H9 (cell line): ENCODE data around the gene MAML3. TPM values are rescaled to one million over a fixed set of nuclear protein-coding genes. Genes with fewer than 3 reads are reported as not detected.

Experiments used
- DNase-seq: peaks from one replicate; pipeline ENCODE4 v3.0.0-alpha.2; 2017
- H2AFZ ChIP-seq: one replicate; pipeline ENCODE4 v1.6.1; 2013; ENCODE audit warnings: mild to moderate bottlenecking, low read length, control low read depth, moderate library complexity
- H2AK5ac ChIP-seq: 2 replicates; pipeline ENCODE4 v1.6.1; 2013; ENCODE audit warnings: low read length, control low read depth, mixed read lengths; ENCODE audit not compliant: insufficient read length
- H2BK120ac ChIP-seq: one replicate; pipeline ENCODE4 v1.6.1; 2013; ENCODE audit warnings: low read depth, mild to moderate bottlenecking, low read length, control low read depth, inconsistent platforms; ENCODE audit not compliant: poor library complexity, severe bottlenecking
- H2BK12ac ChIP-seq: 2 replicates; pipeline ENCODE4 v1.6.1; 2013; ENCODE audit warnings: low read length, control low read depth, mixed read lengths, low read depth; ENCODE audit not compliant: insufficient read length
- H2BK15ac ChIP-seq: 2 replicates; pipeline ENCODE4 v1.6.1; 2013; ENCODE audit warnings: low read depth, low read length, control low read depth
- H2BK20ac ChIP-seq: one replicate; pipeline ENCODE4 v1.6.1; 2013; ENCODE audit warnings: low read depth, mild to moderate bottlenecking, low read length, control low read depth, inconsistent platforms; ENCODE audit not compliant: poor library complexity, severe bottlenecking
- H2BK5ac ChIP-seq: 2 replicates; pipeline ENCODE4 v1.6.1; 2013; ENCODE audit warnings: low read length, control low read depth, mixed read lengths; ENCODE audit not compliant: insufficient read length
- H3K14ac ChIP-seq: 2 replicates; pipeline ENCODE4 v1.6.1; 2013; ENCODE audit warnings: low read length, control low read depth; ENCODE audit not compliant: insufficient read depth
- H3K18ac ChIP-seq: 2 replicates; pipeline ENCODE4 v1.6.1; 2013; ENCODE audit warnings: low read depth, mild to moderate bottlenecking, mixed read lengths, low read length, control low read depth; ENCODE audit not compliant: insufficient read length
- H3K23ac ChIP-seq: 2 replicates; pipeline ENCODE4 v1.6.1; 2013; ENCODE audit warnings: low read length, control low read depth, mixed read lengths, low read depth; ENCODE audit not compliant: insufficient read length
- H3K23me2 ChIP-seq: 2 replicates; pipeline ENCODE4 v1.6.1; 2013; ENCODE audit warnings: low read depth, mild to moderate bottlenecking, mixed read lengths, low read length, control low read depth; ENCODE audit not compliant: insufficient read length, poor library complexity, severe bottlenecking
- H3K27ac ChIP-seq: 2 replicates; pipeline ENCODE4 v1.5.1; 2013; ENCODE audit warnings: low read length, control low read depth, mixed read lengths, low read depth; ENCODE audit not compliant: insufficient read length
- H3K27me3 ChIP-seq: 2 replicates; pipeline ENCODE4 v1.6.1; 2013; ENCODE audit warnings: low read length, control low read depth, inconsistent platforms; ENCODE audit not compliant: insufficient read depth
- H3K4ac ChIP-seq: 2 replicates; pipeline ENCODE4 v1.6.1; 2013; ENCODE audit warnings: low read depth, mild to moderate bottlenecking, control low read depth, inconsistent platforms, low read length, moderate library complexity
- H3K4me1 ChIP-seq: 2 replicates; pipeline ENCODE4 v1.6.1; 2013; ENCODE audit warnings: low read length, control low read depth, inconsistent platforms; ENCODE audit not compliant: insufficient read depth
- H3K4me2 ChIP-seq: 2 replicates; pipeline ENCODE4 v1.6.1; 2013; ENCODE audit warnings: low read length, control low read depth, mixed read lengths; ENCODE audit not compliant: insufficient read length, insufficient read depth
- H3K56ac ChIP-seq: 2 replicates; pipeline ENCODE4 v1.6.1; 2013; ENCODE audit warnings: low read depth, mild to moderate bottlenecking, mixed read lengths, low read length, control low read depth; ENCODE audit not compliant: insufficient read length
- H3K79me1 ChIP-seq: 2 replicates; pipeline ENCODE4 v1.6.1; 2013; ENCODE audit warnings: low read depth, mild to moderate bottlenecking, moderate library complexity, low read length, control low read depth, inconsistent platforms; ENCODE audit not compliant: insufficient read depth, poor library complexity, severe bottlenecking
- H3K79me2 ChIP-seq: 2 replicates; pipeline ENCODE4 v1.6.1; 2013; ENCODE audit warnings: low read length, control low read depth, inconsistent platforms; ENCODE audit not compliant: insufficient read depth
- H3K9ac ChIP-seq: 2 replicates; pipeline ENCODE4 v1.6.1; 2013; ENCODE audit warnings: low read length, control low read depth, mixed read lengths; ENCODE audit not compliant: insufficient read length; ENCODE audit errors: extremely low read depth
- H3K9me3 ChIP-seq: one replicate; pipeline ENCODE4 v1.6.1; 2013; ENCODE audit warnings: low read depth, low read length, inconsistent platforms; ENCODE audit not compliant: control insufficient read depth
- H3T11ph ChIP-seq: one replicate; pipeline ENCODE4 v1.6.1; 2013; ENCODE audit warnings: mild to moderate bottlenecking, low read length, control low read depth, inconsistent platforms
- H4K20me1 ChIP-seq: one replicate; pipeline ENCODE4 v1.6.1; 2013; ENCODE audit not compliant: control insufficient read depth, insufficient read length, insufficient read depth
- H4K5ac ChIP-seq: 2 replicates; pipeline ENCODE4 v1.6.1; 2013; ENCODE audit warnings: low read depth, mild to moderate bottlenecking, mixed read lengths, low read length, control low read depth; ENCODE audit not compliant: insufficient read length
- H4K8ac ChIP-seq: replicated peaks from 2 replicates; pipeline ENCODE4 v1.6.1; 2013; ENCODE audit warnings: low read length, control low read depth, mixed read lengths, low read depth; ENCODE audit not compliant: insufficient read length
- H4K91ac ChIP-seq: 2 replicates; pipeline ENCODE4 v1.6.1; 2013; ENCODE audit warnings: low read depth, mild to moderate bottlenecking, moderate library complexity, mixed read lengths, low read length, control low read depth; ENCODE audit not compliant: insufficient read length
- H3K27ac Mint-ChIP-seq, 3 experiments: 2 replicates in 2 of 3; 3 replicates in 1 of 3; pipeline ENCODE4 v1.8.0; 2020 to 2021; ENCODE audit warnings: mixed read lengths in 3 of 3, mild to moderate bottlenecking in 1 of 3, moderate library complexity in 1 of 3
- H3K27me3 Mint-ChIP-seq: 2 replicates; pipeline ENCODE4 v1.8.0; 2021; ENCODE audit warnings: low read depth, mild to moderate bottlenecking, moderate library complexity, mixed read lengths
- H3K36me3 Mint-ChIP-seq, 3 experiments: 2 replicates in 2 of 3; 3 replicates in 1 of 3; pipeline ENCODE4 v1.8.0; 2020 to 2021; ENCODE audit warnings: low read depth in 3 of 3, mixed read lengths in 3 of 3; ENCODE audit not compliant: insufficient read depth in 1 of 3
- H3K4me1 Mint-ChIP-seq, 2 experiments: 2 replicates each; pipeline ENCODE4 v1.8.0; 2020; ENCODE audit warnings: mixed read lengths in 2 of 2
- H3K4me3 Mint-ChIP-seq, 2 experiments: 2 replicates in 1 of 2; 3 replicates in 1 of 2; pipeline ENCODE4 v1.8.0; 2020 to 2021; ENCODE audit warnings: mild to moderate bottlenecking in 2 of 2, mixed read lengths in 2 of 2, moderate library complexity in 1 of 2
- H3K9me3 Mint-ChIP-seq, 2 experiments: 2 replicates in 1 of 2; 3 replicates in 1 of 2; pipeline ENCODE4 v1.8.0; 2020; ENCODE audit warnings: mild to moderate bottlenecking in 2 of 2, mixed read lengths in 2 of 2, moderate library complexity in 1 of 2
- CTCF ChIP-seq: fragments of 200-600 bp; sonication (generic); conservative IDR thresholded peaks from 3 replicates; pipeline ENCODE4 v1.8.0; 2021; ENCODE audit warnings: antibody characterized with exemption, mild to moderate bottlenecking
- WGBS: extraction: QIAGEN DNeasy Blood & Tissue Kit; methylation state at CpG from one replicate; pipeline ENCODE4 v1.1.7; 2013; ENCODE audit warnings: missing lambda C conversion rate, low lambda C conversion rate, mixed read lengths; ENCODE audit not compliant: insufficient read length; ENCODE audit errors: extremely low coverage; 5-methylcytosine and 5-hydroxymethylcytosine counted together
- total RNA-seq: library from RNA; stranded (reverse); gene quantifications from 2 replicates; pipeline ENCODE4 v1.2.1, GENCODE V29; 2021

MAML3 gene
- total RNA-seq, 1 experiment from 2014 or later, result 3.9 TPM

GRCh38 chr4:139843641-139844040, 310.3 kb downstream of the MAML3 start:
- H4K91ac ChIP-seq, result no peak overlapping the region
- H3K79me1 ChIP-seq, result no peaks in the 10 kb centered on the region
- no peak overlapping the region for H3K14ac ChIP-seq
- H4K20me1 ChIP-seq, result no peaks in the 10 kb centered on the region
- no peak overlapping the region for H3K23ac ChIP-seq
- peaks cover 5% of the 10 kb centered on the region; the same call in 1 of the 2 replicates for H3K4me1 ChIP-seq
- no peaks in the 10 kb centered on the region for H3K79me2 ChIP-seq
- no peak overlapping the region for H2AK5ac ChIP-seq
- no peaks in the 10 kb centered on the region for H3K36me3 Mint-ChIP-seq
- no peak overlapping the region for H3K9ac ChIP-seq
- H3K4me3 Mint-ChIP-seq, result no peak overlapping the region
- no peak overlapping the region for H2AFZ ChIP-seq
- no peak overlapping the region for H2BK20ac ChIP-seq
- H2BK15ac ChIP-seq, result no peak overlapping the region
- WGBS, result no CpG with 5 or more reads among the region's 5 CpGs
- H2BK12ac ChIP-seq, result no peak overlapping the region
- H3K18ac ChIP-seq, result no peak overlapping the region
- no peak overlapping the region for H3K56ac ChIP-seq
- no peaks in the 10 kb centered on the region for H3K9me3 Mint-ChIP-seq
- H3K27me3 Mint-ChIP-seq, result no peaks in the 10 kb centered on the region
- H3K9me3 ChIP-seq, result no peaks in the 10 kb centered on the region
- H3K4me2 ChIP-seq, result no peak overlapping the region
- no peak for DNase-seq
- no peak overlapping the region for H2BK5ac ChIP-seq
- H2BK120ac ChIP-seq, result no peak overlapping the region
- H3K27ac ChIP-seq, result no peak overlapping the region
- H3T11ph ChIP-seq, result no peak overlapping the region
- no peak overlapping the region for H3K4ac ChIP-seq
- no peaks in the 10 kb centered on the region for H3K23me2 ChIP-seq
- no peak overlapping the region for H4K8ac ChIP-seq
- H4K5ac ChIP-seq, result no peak overlapping the region
- peaks cover 22 to 31% of the 10 kb centered on the region in 2 experiments for H3K4me1 Mint-ChIP-seq
- H3K27ac Mint-ChIP-seq, result no peak overlapping the region
- H3K27me3 ChIP-seq, result no peaks in the 10 kb centered on the region
- no peak for TF ChIP-seq CTCF
